ENCODE data around the gene FAM240B. TPM values are rescaled to one million over a fixed set of nuclear protein-coding genes. Genes with fewer than 3 reads are reported as not detected.

The FAM240B gene
- total RNA-seq, 4 donors from 2014 or later: not detected

GRCh38 chr9:38656896-38657295, 63.0 kb downstream of the FAM240B start:
- no peaks in the 10 kb centered on the region for H3K27me3 ChIP-seq

GRCh38 chr9:38652486-38652885, 67.4 kb downstream of the FAM240B start:
- Histone ChIP-seq H3K27me3 (no peaks in the 10 kb centered on the region), H3K27ac (no peak overlapping the region), H3K9me3 (no peaks in the 10 kb centered on the region), H3K4me3 (no peak overlapping the region), H3K36me3 (no peaks in the 10 kb centered on the region), H3K4me1 (no peaks in the 10 kb centered on the region)
- 68% methylated on average over 7 of the region's 7 CpGs for WGBS, 2 donors
- intact Hi-C loops (cut with DNase I): no loop called here
- no peak for DNase-seq
- TF ChIP-seq, protein P1, sequence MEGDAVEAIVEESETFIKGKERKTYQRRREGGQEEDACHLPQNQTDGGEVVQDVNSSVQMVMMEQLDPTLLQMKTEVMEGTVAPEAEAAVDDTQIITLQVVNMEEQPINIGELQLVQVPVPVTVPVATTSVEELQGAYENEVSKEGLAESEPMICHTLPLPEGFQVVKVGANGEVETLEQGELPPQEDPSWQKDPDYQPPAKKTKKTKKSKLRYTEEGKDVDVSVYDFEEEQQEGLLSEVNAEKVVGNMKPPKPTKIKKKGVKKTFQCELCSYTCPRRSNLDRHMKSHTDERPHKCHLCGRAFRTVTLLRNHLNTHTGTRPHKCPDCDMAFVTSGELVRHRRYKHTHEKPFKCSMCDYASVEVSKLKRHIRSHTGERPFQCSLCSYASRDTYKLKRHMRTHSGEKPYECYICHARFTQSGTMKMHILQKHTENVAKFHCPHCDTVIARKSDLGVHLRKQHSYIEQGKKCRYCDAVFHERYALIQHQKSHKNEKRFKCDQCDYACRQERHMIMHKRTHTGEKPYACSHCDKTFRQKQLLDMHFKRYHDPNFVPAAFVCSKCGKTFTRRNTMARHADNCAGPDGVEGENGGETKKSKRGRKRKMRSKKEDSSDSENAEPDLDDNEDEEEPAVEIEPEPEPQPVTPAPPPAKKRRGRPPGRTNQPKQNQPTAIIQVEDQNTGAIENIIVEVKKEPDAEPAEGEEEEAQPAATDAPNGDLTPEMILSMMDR (IDR thresholded peaks at IDR 0.05): no peak
- TF ChIP-seq POLR2A (IDR thresholded peaks at IDR 0.05): no peak

More at GRCh38 chr9:38656896-38657295, 63.0 kb downstream of the FAM240B start:
- WGBS, 2 donors: 20 to 31% methylated on average over 5 of the region's 5 CpGs
- Histone ChIP-seq H3K4me3 (no peak overlapping the region), H3K4me1 (no peaks in the 10 kb centered on the region), H3K27ac (no peak overlapping the region), H3K36me3 (no peaks in the 10 kb centered on the region), H3K9me3 (no peaks in the 10 kb centered on the region)
- no peak for TF ChIP-seq POLR2A (IDR thresholded peaks at IDR 0.05)
- TF ChIP-seq, protein P1 (IDR thresholded peaks at IDR 0.05): no peak
- intact Hi-C loops (cut with DNase I): no loop called here
- DNase-seq: no peak

DNA sequence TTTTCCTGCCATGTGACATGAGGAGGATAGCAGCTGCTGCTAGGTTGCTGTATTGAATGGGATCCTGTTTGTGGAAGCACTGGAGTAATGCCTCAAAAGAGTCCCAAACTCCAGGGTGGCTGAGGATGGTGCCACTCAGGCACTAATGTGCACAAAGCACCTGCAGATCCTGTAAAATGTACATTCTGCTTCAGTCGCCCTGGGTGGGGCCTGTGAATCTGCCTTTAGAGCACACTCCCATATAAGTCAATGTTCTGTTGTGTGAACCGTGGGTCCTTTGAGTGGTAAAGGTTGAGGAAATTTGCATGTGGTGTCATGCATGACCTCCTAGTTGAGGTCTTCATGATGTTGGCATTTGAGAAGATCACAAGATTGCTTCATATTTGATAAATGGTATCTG, 67.9 kb downstream of the FAM240B start:
- DNase-seq: no peak
- 40% methylated on average over 1 to 2 of the region's 2 CpGs for WGBS, 2 donors
- intact Hi-C loops (cut with DNase I): no loop called here
- H3K4me1 ChIP-seq: no peaks in the 10 kb centered on the region
- H3K36me3 ChIP-seq: no peaks in the 10 kb centered on the region
- TF ChIP-seq POLR2A (IDR thresholded peaks at IDR 0.05): no peak
- TF ChIP-seq, protein P1 (IDR thresholded peaks at IDR 0.05): no peak
- no peaks in the 10 kb centered on the region for H3K9me3 ChIP-seq
- no peak overlapping the region for H3K4me3 ChIP-seq
- H3K27me3 ChIP-seq: no peaks in the 10 kb centered on the region
- no peak overlapping the region for H3K27ac ChIP-seq

DNA sequence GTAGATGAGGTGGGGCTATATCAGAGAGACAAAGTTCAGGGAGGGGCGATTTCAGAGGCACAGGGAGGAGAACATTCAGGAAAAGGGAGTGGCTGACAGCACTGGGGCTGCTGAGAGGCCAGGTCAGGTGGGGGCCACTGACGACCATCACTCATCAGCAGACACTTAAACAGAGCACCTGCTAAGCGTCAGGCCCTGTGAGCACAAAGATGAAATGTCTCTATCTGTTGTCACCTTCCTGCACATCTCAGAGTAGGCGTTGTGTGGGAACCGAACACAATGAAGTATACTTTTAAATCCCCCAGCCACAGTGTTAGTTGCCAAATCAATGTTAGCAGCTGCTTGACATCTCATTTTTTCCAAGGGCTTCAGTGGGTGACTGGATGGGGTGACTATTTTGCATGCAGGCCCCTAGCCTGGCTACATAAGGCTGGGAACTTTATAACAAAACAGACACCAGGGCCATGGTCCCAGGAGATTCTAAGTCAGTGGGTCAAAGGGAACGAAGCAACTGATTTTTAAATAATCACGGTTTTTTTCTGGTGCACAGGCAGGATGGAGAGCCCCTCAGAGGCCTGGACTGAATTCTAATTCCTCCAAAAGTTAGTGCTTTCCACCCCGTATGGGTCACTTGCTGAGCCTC, 68.4 kb downstream of the FAM240B start:
- intact Hi-C loops (cut with DNase I): no loop called here
- DNase-seq: no peak
- H3K4me1 ChIP-seq: no peaks in the 10 kb centered on the region
- no peak overlapping the region for H3K4me3 ChIP-seq
- no peak overlapping the region for H3K27ac ChIP-seq
- H3K36me3 ChIP-seq: no peaks in the 10 kb centered on the region
- no peaks in the 10 kb centered on the region for H3K27me3 ChIP-seq
- WGBS, 2 donors: 59 to 65% methylated on average over 7 to 8 of the region's 8 CpGs
- TF ChIP-seq, protein P1 (IDR thresholded peaks at IDR 0.05): no peak
- TF ChIP-seq POLR2A (IDR thresholded peaks at IDR 0.05): no peak
- no peaks in the 10 kb centered on the region for H3K9me3 ChIP-seq

- Histone ChIP-seq H3K36me3 (no peaks in the 10 kb centered on the region), H3K27ac (no peak overlapping the region)
- intact Hi-C loops (cut with DNase I): no loop called here
These were observed 69.4 kb downstream of the FAM240B start for GRCh38 chr9:38650564-38650963.

More at GRCh38 chr9:38650564-38650963, 69.4 kb downstream of the FAM240B start:
- H3K4me1 ChIP-seq: no peaks in the 10 kb centered on the region
- H3K27me3 ChIP-seq: no peaks in the 10 kb centered on the region
- WGBS, 2 donors: 83 to 85% methylated on average over 8 of the region's 8 CpGs
- no peak overlapping the region for H3K4me3 ChIP-seq
- no peaks in the 10 kb centered on the region for H3K9me3 ChIP-seq
- DNase-seq: no peak
- TF ChIP-seq POLR2A (IDR thresholded peaks at IDR 0.05): no peak
- TF ChIP-seq, protein P1 (IDR thresholded peaks at IDR 0.05): no peak
